Sigmoid colon (tissue), 7 donors: ENCODE data around the gene NPHP4. TPM values are rescaled to one million over a fixed set of nuclear protein-coding genes. Genes with fewer than 3 reads are reported as not detected.

Experiments used
- DNase-seq: peaks from one replicate; pipeline ENCODE4 v3.0.0-alpha.2; 2019
- H3K27ac ChIP-seq, 4 donors: fragments of 200-600 bp; sonication (generic); one replicate each; pipeline ENCODE4 v1.5.1; 2016 to 2019; ENCODE audit warnings: mild to moderate bottlenecking in 1 of 4
- H3K27me3 ChIP-seq, 3 donors: fragments of 200-600 bp; sonication (generic); one replicate each; pipeline ENCODE4 v1.5.1; 2019; ENCODE audit warnings: mild to moderate bottlenecking in 1 of 3
- H3K36me3 ChIP-seq, 4 donors: fragments of 200-600 bp; sonication (generic); one replicate each; pipeline ENCODE4 v1.5.1; 2016 to 2019
- H3K4me1 ChIP-seq, 4 donors: fragments of 200-600 bp; sonication (generic); one replicate each; pipeline ENCODE4 v1.5.1; 2017 to 2019
- H3K4me3 ChIP-seq, 4 donors: fragments of 200-600 bp; sonication (generic); one replicate each; pipeline ENCODE4 v1.5.1; 2017 to 2019; ENCODE audit warnings: mild to moderate bottlenecking in 2 of 4, moderate library complexity in 1 of 4
- H3K9me3 ChIP-seq, 4 donors: fragments of 200-600 bp in 3 of 4; sonication (generic) in 3 of 4; one replicate each; pipeline versions ENCODE4 v1.5.1 to v1.6.1; 2013 to 2019
- EP300 ChIP-seq, 4 donors: sonication (generic); formaldehyde crosslinking; IDR thresholded peaks; one replicate each; pipeline ENCODE4 v1.6.1; 2017; ENCODE audit warnings: antibody characterized with exemption in 4 of 4
- POLR2A ChIP-seq, 2 donors: fragments of 450-650 bp; IDR thresholded peaks; one replicate each; pipeline ENCODE4 v1.6.1; 2016; ENCODE audit warnings: antibody characterized with exemption in 2 of 2, mild to moderate bottlenecking in 2 of 2, moderate library complexity in 2 of 2
- POLR2AphosphoS5 ChIP-seq, 4 donors: sonication (generic); formaldehyde crosslinking; IDR thresholded peaks; one replicate each; pipeline ENCODE4 v1.6.1; 2017; ENCODE audit warnings: antibody characterized with exemption in 4 of 4
- WGBS, 2 donors: extraction: QIAGEN DNeasy Blood & Tissue Kit; methylation state at CpG; one replicate each; pipeline ENCODE4 v1.1.7; 2013; 5-methylcytosine and 5-hydroxymethylcytosine counted together
- intact Hi-C: fragments of 100-400 bp; cut with DNase I; formaldehyde crosslinking; loops from one replicate; pipeline ENCODE4 v1.15.1; 2023
- polyA plus RNA-seq, 3 donors: library from polyadenylated mRNA; stranded (reverse); fragments of 200-250 nt; gene quantifications; one replicate each; pipeline ENCODE4 v1.2.3, GENCODE V29; 2013
- total RNA-seq, 4 donors: library from RNA; depleted of rRNA; stranded (reverse); fragments of >200 nt; gene quantifications; one replicate each; pipeline ENCODE4 v1.1.0, GENCODE V29; 2016
- TF ChIP-seq, protein P1 (sequence below), 4 experiments: fragments of 450-650 bp in 3 of 4; fragments of 200-600 bp in 1 of 4; IDR thresholded peaks; one replicate each; pipeline ENCODE4 v1.5.1; 2016 to 2019; ENCODE audit warnings: antibody characterized with exemption in 4 of 4, mild to moderate bottlenecking in 3 of 4, moderate library complexity in 2 of 4
- donor health status: healthy with polysubstance abuse.
- donor health status: Bipolar disorder and iron deficiency.
- donor health status: healthy.

NPHP4 gene
- total and polyA plus RNA-seq, 7 donors: 0.60 to 12.2 (median 5.7) TPM

DNA sequence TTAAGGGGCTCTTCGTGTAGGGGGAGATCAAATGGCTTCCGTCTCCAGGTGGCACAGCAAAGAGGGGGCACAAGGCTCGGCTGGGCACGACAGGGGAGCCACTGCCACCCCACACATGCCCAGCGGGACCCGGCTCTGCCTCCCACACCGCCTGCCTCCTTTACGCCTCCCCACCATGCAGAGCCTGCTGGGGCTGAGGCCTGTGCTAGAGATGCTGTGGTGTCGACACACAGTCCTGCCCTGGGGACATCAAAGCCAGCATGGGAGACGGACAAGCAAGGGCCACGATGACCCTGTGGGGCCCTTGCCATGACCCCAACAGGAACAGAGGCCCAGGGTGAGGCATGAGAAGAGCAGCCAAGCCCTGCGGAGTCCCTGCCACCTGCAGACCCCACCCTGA, 102.8 kb downstream of the NPHP4 start:
- H3K27me3 ChIP-seq: no peaks in the 10 kb centered on the region
- peaks cover 0 to 10% (median 4%) of the 10 kb centered on the region in 4 donors for H3K36me3 ChIP-seq
- no peaks in the 10 kb centered on the region for H3K4me1 ChIP-seq
- 89 to 94% methylated on average over 12 of the region's 12 CpGs for WGBS, 2 donors
- no peak overlapping the region for H3K27ac ChIP-seq
- intact Hi-C loops: no loop called here
- no peak for TF ChIP-seq EP300 (IDR thresholded peaks at IDR 0.05)
- no peak for TF ChIP-seq POLR2A (IDR thresholded peaks at IDR 0.05)
- no peak for TF ChIP-seq POLR2AphosphoS5 (IDR thresholded peaks at IDR 0.05)
- TF ChIP-seq, protein P1, sequence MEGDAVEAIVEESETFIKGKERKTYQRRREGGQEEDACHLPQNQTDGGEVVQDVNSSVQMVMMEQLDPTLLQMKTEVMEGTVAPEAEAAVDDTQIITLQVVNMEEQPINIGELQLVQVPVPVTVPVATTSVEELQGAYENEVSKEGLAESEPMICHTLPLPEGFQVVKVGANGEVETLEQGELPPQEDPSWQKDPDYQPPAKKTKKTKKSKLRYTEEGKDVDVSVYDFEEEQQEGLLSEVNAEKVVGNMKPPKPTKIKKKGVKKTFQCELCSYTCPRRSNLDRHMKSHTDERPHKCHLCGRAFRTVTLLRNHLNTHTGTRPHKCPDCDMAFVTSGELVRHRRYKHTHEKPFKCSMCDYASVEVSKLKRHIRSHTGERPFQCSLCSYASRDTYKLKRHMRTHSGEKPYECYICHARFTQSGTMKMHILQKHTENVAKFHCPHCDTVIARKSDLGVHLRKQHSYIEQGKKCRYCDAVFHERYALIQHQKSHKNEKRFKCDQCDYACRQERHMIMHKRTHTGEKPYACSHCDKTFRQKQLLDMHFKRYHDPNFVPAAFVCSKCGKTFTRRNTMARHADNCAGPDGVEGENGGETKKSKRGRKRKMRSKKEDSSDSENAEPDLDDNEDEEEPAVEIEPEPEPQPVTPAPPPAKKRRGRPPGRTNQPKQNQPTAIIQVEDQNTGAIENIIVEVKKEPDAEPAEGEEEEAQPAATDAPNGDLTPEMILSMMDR (IDR thresholded peaks at IDR 0.05): no peak
- no peak for DNase-seq
- H3K4me3 ChIP-seq: no peak overlapping the region
- no peaks in the 10 kb centered on the region for H3K9me3 ChIP-seq

DNA sequence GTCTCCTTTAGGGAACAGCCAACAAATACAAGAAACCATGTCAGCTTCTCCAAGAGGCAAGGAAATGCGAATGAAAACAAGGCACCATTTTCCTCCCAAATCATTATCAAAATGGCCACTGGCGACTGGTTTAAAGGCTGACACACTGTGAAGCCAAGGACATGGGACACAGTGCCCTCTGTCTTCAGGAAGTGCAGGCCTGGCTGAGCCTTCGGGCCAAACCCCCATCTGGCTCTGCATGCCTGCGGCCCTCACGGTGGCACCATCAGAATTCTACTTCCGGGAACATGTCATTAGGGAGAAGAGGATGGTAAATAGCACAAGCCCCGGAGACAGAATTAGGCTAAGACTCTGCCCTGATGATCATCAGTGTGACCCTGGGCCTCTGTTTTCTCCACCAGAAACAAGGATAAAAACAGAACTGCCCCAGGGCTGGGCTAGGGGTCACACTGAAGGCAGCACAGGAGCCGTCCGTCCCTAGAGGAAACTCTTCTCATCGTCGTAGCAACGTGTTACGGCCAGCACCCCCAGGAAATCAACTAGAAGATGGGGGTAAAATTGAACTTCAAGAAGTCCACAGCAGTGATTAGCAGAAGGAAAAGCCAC, 103.5 kb downstream of the NPHP4 start:
- peaks cover 0 to 12% (median 5%) of the 10 kb centered on the region in 4 donors for H3K36me3 ChIP-seq
- no peak overlapping the region for H3K27ac ChIP-seq
- H3K4me1 ChIP-seq: no peaks in the 10 kb centered on the region
- no peaks in the 10 kb centered on the region for H3K9me3 ChIP-seq
- H3K27me3 ChIP-seq: no peaks in the 10 kb centered on the region
- WGBS, 2 donors: 92 to 94% methylated on average over 13 of the region's 13 CpGs
- TF ChIP-seq POLR2AphosphoS5 (IDR thresholded peaks at IDR 0.05): no peak
- TF ChIP-seq POLR2A (IDR thresholded peaks at IDR 0.05): no peak
- no peak for TF ChIP-seq EP300 (IDR thresholded peaks at IDR 0.05)
- TF ChIP-seq, protein P1 (IDR thresholded peaks at IDR 0.05): no peak
- no peak for DNase-seq
- H3K4me3 ChIP-seq: no peak overlapping the region
- intact Hi-C loops: no loop called here

DNA sequence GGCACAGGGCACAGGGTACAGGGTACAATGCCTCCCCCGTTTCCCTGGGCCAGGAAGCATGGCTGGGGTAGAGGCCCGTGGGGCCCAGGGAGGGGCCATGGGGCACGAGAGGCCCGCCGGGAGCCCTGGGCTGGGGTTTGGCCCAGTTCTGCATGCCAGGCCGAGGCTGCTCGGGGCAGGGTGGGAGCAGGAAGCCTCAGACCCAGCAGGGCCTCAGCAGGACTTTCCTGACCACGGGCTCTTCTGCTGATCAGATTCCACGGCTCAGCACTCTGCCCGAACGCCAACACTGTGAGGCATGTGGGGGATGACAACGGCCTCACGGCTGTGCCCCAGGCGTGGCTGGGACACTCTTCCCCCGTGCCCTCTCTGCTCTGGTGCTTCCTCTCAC, 104.3 kb downstream of the NPHP4 start:
- DNase-seq: no peak
- intact Hi-C loops: no loop called here

DNA sequence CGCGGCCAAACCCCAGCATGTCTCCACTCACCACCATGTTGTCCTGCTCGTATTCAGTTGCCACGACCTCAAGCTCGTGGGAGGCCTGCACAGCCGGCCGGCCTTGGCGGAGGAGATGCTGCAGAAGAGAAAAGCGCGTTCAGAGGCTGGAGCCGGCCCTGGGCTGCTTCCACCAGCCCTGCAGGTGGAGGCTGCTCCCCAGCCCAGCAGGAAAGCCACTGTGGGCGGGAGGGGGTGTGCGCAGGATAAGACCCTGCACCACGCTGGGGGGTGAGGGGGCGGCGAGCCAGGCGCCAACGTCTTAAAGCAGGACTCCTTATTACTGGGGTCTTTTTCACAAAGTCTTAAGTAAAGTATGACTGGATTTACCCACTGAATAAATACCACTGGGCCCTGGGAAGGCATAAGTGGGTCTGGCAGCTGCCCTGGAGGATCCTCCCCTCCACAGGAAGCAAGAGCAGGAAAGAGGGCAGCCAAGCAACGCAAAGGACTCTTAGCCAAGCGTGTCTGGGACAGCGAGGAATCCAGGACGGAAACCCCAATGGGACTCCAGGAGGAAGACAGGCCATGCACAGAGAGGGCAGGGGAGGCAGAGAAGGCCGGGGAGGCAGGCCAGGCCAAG, 104.8 kb downstream of the NPHP4 start:
- 93 to 97% methylated on average over 23 of the region's 23 CpGs for WGBS, 2 donors
- no peak for TF ChIP-seq POLR2A (IDR thresholded peaks at IDR 0.05)
- H3K36me3 ChIP-seq: peaks cover 0 to 20% (median 7%) of the 10 kb centered on the region in 4 donors

More for the DNA sequence above, 104.3 kb downstream of the NPHP4 start:
- H3K9me3 ChIP-seq: no peaks in the 10 kb centered on the region
- TF ChIP-seq POLR2AphosphoS5 (IDR thresholded peaks at IDR 0.05) (no peak), EP300 (IDR thresholded peaks at IDR 0.05) (no peak), POLR2A (IDR thresholded peaks at IDR 0.05) (no peak)
- TF ChIP-seq, protein P1 (IDR thresholded peaks at IDR 0.05): no peak
- peaks cover 0 to 19% (median 7%) of the 10 kb centered on the region in 4 donors for H3K36me3 ChIP-seq
- 89 to 93% methylated on average over 15 of the region's 15 CpGs for WGBS, 2 donors
- no peak overlapping the region for H3K4me3 ChIP-seq
- H3K27ac ChIP-seq: no peak overlapping the region
- H3K27me3 ChIP-seq: no peaks in the 10 kb centered on the region
- H3K4me1 ChIP-seq: no peaks in the 10 kb centered on the region

DNA sequence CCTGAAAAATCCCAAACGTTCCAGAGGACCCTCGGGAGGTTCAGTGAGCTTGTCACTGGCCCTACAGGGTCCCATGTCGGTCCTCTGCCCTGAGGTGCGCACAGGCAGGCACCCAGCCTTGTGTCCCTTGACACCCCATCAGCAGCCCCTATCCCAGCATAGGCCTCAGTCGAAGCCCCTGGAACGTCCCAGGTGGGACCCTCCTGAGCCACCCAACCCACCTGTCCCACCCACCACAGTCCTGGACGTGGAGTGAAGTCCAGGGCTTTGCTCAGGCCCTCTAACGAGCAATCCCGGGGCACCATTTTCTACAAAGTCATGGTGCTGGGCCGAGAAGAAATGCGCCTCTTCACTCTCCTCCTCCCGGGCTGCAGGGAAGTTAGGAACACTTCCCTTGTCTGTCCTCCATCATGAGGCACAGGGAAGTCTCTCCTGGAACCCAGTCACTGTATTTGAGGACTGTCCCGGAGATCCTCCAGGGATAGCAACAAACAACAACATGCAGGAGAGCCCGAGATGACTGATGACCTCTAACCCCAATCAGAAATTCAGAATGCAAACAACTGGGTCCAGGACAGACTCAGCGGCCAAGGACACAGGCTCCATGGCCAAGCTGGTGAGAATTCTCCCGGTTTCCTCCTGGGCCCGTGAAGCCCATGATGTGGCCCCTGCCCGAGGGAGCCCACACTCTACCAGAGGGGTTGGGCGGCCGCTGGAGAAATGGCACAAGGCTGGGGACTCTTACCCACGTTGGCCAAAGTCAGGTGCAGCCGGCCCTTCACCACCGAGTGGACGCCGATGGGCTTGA, 105.5 kb downstream of the NPHP4 start:
- no peaks in the 10 kb centered on the region for H3K9me3 ChIP-seq
- WGBS, 2 donors: 94 to 95% methylated on average over 25 of the region's 25 CpGs
- no peaks in the 10 kb centered on the region for H3K27me3 ChIP-seq
- H3K36me3 ChIP-seq: peaks cover 0 to 20% (median 7%) of the 10 kb centered on the region in 4 donors
- H3K4me1 ChIP-seq: no peaks in the 10 kb centered on the region
- no peak overlapping the region for H3K4me3 ChIP-seq
- no peak for DNase-seq
- intact Hi-C loops: no loop called here
- no peak overlapping the region for H3K27ac ChIP-seq
- TF ChIP-seq POLR2A (IDR thresholded peaks at IDR 0.05) (no peak), EP300 (IDR thresholded peaks at IDR 0.05) (no peak), POLR2AphosphoS5 (IDR thresholded peaks at IDR 0.05) (no peak)
- TF ChIP-seq, protein P1 (IDR thresholded peaks at IDR 0.05): no peak

More for the DNA sequence above, 104.8 kb downstream of the NPHP4 start:
- DNase-seq: no peak
- Histone ChIP-seq H3K4me1 (no peaks in the 10 kb centered on the region), H3K27me3 (no peaks in the 10 kb centered on the region), H3K9me3 (no peaks in the 10 kb centered on the region), H3K27ac (no peak overlapping the region), H3K4me3 (no peak overlapping the region)
- intact Hi-C loops: no loop called here
